GM21717 (cell line): ENCODE results near the gene SLC12A4.
"Not testable (repeated sequence)": the region's sequence is repeated elsewhere in the genome, so short reads cannot be mapped to it uniquely, and the experiment has no call there.

Experiments
- ATAC-seq: cut with Tn5 transposase; IDR thresholded peaks from one replicate; pipeline ENCODE4 v1.9.1; 2021; ENCODE audit warnings: mild to moderate bottlenecking, moderate library complexity; ENCODE audit not compliant: unreplicated experiment

Gene SLC12A4

GRCh38 chr16:67968400-67969253 lies at the start of gene SLC12A4:
TSS of gene SLC12A4 (minus strand) at chr16:67968637. CDS start at chr16:67968553, 84 bp downstream.
- peak; percentile 72 for ATAC-seq

GRCh38 chr16:68015681-68016080 lies 47.2 kb upstream of the SLC12A4 start, which contains the start of gene DPEP2NB:
TSS of gene DPEP2NB (minus strand) at chr16:68015911. CDS start at chr16:68015770, 141 bp downstream.
- no peak for ATAC-seq

- no peak for ATAC-seq
Measured at GRCh38 chr16:68013440-68013839, 45.0 kb upstream of the SLC12A4 start.

GRCh38 chr16:68009872-68010271 lies 41.4 kb upstream of the SLC12A4 start:
- ATAC-seq, result not testable (repeated sequence)

DNA sequence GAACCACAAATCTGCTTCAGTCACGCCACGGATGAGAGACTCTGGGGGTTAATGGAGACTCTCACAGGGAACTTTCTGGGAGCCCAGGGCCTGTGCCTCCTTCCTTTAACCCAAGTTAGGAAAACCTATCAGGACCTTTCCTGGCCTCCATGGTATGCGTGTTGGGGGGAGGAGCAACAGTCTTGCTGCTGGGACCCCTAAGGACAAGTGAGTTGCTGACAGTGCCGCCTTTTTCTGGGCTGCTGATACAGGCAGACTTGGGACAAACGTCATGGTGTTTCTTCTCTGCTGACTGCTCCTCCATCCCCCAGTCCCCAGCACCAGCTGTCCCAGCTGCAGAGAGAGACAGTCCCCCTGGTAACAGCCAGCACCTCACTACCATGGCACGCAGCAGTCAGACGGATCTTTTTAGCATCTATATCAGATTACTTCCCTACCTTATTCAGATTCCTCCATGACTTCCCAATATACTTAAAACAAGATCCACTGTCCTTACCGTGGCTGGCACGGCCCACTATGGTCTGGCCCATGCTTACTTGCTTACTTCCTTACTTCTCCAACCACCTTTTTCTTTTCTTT lies 40.8 kb upstream of the SLC12A4 start:
- ATAC-seq, result no peak

GRCh38 chr16:68005786-68006286 lies 37.4 kb upstream of the SLC12A4 start:
- no peak for ATAC-seq

- ATAC-seq, result no peak
Measured at GRCh38 chr16:68005211-68005610, 36.8 kb upstream of the SLC12A4 start.

DNA sequence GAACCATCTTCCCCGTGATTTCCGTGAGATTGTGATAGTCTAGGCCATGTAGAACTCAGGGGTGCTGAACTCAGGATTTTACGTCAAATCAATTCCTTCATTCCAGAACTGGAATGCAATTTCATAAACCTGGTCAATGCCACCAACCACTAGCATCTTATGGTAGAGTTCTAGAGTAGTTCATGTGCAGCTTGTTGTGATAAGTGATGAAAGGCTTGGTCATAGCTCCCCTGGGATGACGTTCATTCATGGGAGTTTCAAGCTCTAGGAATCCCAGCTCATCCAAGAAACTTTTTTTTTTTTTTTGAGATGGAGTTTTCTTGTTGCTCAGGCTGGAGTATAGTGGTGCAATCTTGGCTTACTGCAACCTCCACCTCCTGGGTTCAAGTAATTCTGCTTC lies 34.6 kb upstream of the SLC12A4 start:
- no peak for ATAC-seq

DNA sequence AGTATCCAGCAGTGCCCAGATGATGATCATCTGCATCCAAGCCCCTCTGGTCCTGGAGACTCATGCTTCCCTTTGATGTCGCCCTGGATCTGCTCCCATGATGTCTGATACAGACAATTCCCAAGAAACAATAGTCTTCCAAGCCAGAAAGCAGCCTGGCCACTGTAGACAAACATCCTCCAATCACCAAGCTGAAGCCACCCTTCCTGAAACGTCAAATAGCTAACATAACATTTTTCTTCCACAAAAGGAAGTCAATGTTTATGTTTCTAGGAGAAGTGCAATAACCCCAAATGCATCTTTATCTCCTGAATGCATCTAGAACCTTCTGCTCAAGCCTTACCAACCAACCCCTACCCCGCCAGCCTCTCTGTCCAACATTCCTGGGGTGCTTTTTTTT lies 32.0 kb upstream of the SLC12A4 start:
- no peak for ATAC-seq

DNA sequence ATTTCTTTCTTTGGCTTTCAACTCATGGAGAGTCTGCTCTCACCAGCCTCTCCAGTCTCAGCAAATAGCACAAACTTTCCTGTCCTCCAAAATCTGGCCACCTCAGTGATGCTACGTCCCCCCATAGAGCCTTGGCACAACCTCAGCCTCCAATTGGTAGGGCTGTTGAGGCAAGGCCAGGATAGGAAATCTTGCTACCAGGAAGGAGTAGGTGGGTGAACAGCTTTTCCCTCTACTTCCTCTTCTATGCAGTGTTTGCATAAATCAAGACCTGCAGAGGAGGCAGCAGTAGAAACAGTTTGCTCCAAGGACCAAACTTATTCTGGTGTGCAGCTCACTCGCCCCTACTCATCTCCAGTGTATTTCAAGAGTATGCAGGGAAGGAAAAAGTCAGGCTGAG lies 31.5 kb upstream of the SLC12A4 start:
- ATAC-seq, result no peak

- not testable (repeated sequence) for ATAC-seq
Measured at GRCh38 chr16:67998779-67999688, 30.6 kb upstream of the SLC12A4 start, which contains the start of gene DPEP2. TSS of gene DPEP2 (minus strand) at chr16:67999484. CDS start at chr16:67993212, 6,272 bp downstream.

- not testable (repeated sequence) for ATAC-seq
Measured at GRCh38 chr16:67998231-67998778, 29.9 kb upstream of the SLC12A4 start.

DNA sequence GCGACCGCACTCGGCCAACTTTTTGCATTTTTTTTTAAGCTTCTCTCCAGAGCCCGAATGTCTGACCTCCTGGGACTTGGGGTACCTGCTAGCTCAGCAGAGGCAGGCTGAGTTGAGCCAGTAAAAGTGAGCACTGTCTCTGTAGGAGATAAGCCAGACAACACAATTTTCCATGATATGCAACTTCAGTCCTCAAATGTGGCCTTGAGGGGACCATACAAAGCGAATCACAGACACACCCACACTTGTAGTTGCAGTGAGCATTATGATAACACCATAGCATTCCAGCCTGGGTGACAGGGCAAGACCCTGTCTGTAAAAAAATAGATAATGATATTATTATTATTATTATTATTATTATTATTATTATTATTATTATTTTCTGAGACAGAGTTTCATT lies 28.2 kb upstream of the SLC12A4 start:
- no peak for ATAC-seq

- no peak for ATAC-seq
Measured at GRCh38 chr16:67995423-67995822, 27.0 kb upstream of the SLC12A4 start.

GRCh38 chr16:67994040-67994408 lies 25.6 kb upstream of the SLC12A4 start:
- ATAC-seq, result not testable (repeated sequence)

GRCh38 chr16:67993207-67994039 lies 25.0 kb upstream of the SLC12A4 start:
- peak; percentile 73 for ATAC-seq

DNA sequence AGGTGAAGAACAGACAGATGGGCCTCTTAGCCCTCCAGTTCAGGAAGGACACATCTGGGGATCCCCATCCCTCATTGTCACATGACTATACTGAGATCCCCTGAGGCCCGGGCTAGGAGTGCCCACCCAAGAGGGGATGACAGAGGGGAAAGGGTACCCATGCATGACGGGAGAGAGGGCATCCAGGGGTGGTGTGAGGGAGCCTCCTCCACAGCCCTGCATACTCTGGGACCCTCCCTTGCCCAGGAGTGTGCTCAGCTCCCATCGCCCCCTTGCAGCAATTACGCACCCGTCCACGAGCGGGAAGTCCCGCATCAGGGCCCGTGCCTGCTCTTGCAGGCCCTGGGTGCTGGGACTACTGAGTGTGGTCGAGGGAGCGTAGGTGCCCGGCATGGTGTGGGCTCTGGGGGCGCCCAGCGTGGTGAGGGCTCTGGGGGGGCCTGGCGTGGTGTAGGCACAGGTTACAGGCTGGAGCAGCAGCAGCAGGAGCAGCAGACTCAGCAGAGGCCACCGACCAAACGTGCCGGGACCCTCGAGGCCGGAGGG lies 24.3 kb upstream of the SLC12A4 start:
- ATAC-seq, result peak; percentile 9

DNA sequence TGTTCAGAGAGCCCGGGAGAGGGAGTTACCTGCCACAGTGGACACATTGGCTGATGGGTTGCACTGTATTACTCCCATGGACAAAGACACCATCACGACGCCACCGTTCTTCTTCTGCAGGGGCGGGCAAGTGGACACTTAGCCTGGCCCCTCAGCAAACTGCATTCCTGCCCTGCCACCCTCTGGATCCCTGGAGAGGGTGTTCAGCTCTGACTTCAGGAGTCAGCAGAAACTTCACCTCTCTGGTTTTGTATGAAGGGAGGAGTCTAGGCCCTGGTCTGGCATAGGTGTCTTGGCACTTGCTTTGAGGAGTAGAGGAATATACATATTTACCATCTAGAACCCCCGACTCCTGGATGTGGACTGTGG lies 21.6 kb upstream of the SLC12A4 start:
- ATAC-seq, result no peak

- ATAC-seq, result no peak
Measured at GRCh38 chr16:67989322-67990017, 21.0 kb upstream of the SLC12A4 start.
